Endothelial cell of umbilical vein (primary cell): ENCODE data around the gene PDAP1.

ENCODE experiments used
- CTCF ChIP-seq, 2 donors: IDR thresholded peaks; 1 replicate in 1 of 2; 2 replicates in 1 of 2; pipeline ENCODE4 v1.5.1; 2011; ENCODE audit warnings: low read length in 2 of 2, mild to moderate bottlenecking in 2 of 2, moderate library complexity in 2 of 2, control low read depth in 1 of 2, inconsistent platforms in 1 of 2, low read depth in 1 of 2; ENCODE audit not compliant: insufficient read depth in 1 of 2; ENCODE audit errors: extremely low read depth in 1 of 2
- EZH2 ChIP-seq: IDR thresholded peaks from 2 replicates; pipeline ENCODE4 v1.6.1; 2012; ENCODE audit warnings: borderline replicate concordance, low read depth, mild to moderate bottlenecking, moderate library complexity, low read length, inconsistent platforms; ENCODE audit not compliant: severe bottlenecking
- FOS ChIP-seq: IDR thresholded peaks from 2 replicates; pipeline ENCODE4 v1.6.1; 2011; ENCODE audit warnings: mild to moderate bottlenecking, low read length, moderate library complexity, borderline replicate concordance; ENCODE audit not compliant: insufficient read depth
- GATA2 ChIP-seq: IDR thresholded peaks from 2 replicates; pipeline ENCODE4 v1.7.0; 2011; ENCODE audit warnings: low read depth, mild to moderate bottlenecking, moderate library complexity, mixed read lengths, low read length; ENCODE audit not compliant: insufficient read length, insufficient read depth
- JUN ChIP-seq: IDR thresholded peaks from 2 replicates; pipeline ENCODE4 v1.6.1; 2011; ENCODE audit warnings: borderline replicate concordance, low read depth; ENCODE audit not compliant: insufficient read length, insufficient read depth
- MAX ChIP-seq: IDR thresholded peaks from 2 replicates; pipeline ENCODE4 v1.6.1; 2011; ENCODE audit not compliant: insufficient read depth, insufficient read length
- MYC ChIP-seq: IDR thresholded peaks from one replicate; pipeline ENCODE4 v1.6.1; 2011; ENCODE audit warnings: mild to moderate bottlenecking, low read depth, low read length
- POLR2A ChIP-seq: IDR thresholded peaks from 2 replicates; pipeline ENCODE4 v1.6.1; 2012; ENCODE audit warnings: low read depth, mild to moderate bottlenecking, control low read depth, low read length
- POLR2AphosphoS5 ChIP-seq: IDR thresholded peaks from 2 replicates; pipeline ENCODE4 v1.6.1; 2012; ENCODE audit warnings: low read depth, mild to moderate bottlenecking, control low read depth, low read length, moderate library complexity; ENCODE audit not compliant: insufficient read depth

- TF ChIP-seq POLR2AphosphoS5 (peak; percentile 11), CTCF (IDR thresholded peaks at IDR 0.05; ENCODE audit: extremely low read depth in 1 of 2, insufficient read depth in 1 of 2, low read depth in 1 of 2, low read length in 2 of 2) (no peak), POLR2A (peak; percentile 38), EZH2 (no peak), MAX (no peak), MYC (no peak), GATA2 (no peak), JUN (no peak), FOS (no peak)
These were observed 47.5 kb upstream of the PDAP1 start for GRCh38 chr7:99455874-99456273.
